ENCODE data around the gene LIFR. TPM values are rescaled to one million over a fixed set of nuclear protein-coding genes. Genes with fewer than 3 reads are reported as not detected.

LIFR gene
- total RNA-seq, 1 donor from 2014 or later = 16.0 TPM

GRCh38 chr5:38603691-38604090, 47.2 kb upstream of the LIFR start:
- no peaks in the 10 kb centered on the region for H3K36me3 Mint-ChIP-seq (ENCODE audit: low read depth, unreplicated experiment)

GRCh38 chr5:38602641-38603040, 46.2 kb upstream of the LIFR start:
- Histone ChIP-seq H2AFZ (ENCODE audit: low read depth, low read length) (no peak overlapping the region), H3K4me3 (ENCODE audit: insufficient read depth, low read depth, low read length) (no peak overlapping the region), H3K9me3 (ENCODE audit: insufficient read depth, low read depth, low read length) (no peaks in the 10 kb centered on the region), H3K79me2 (ENCODE audit: insufficient read depth, low read length) (no peaks in the 10 kb centered on the region), H3K27ac (ENCODE audit: low read depth, low read length) (no peak overlapping the region), H3K4me2 (ENCODE audit: low read length) (no peak overlapping the region), H3K36me3 (ENCODE audit: insufficient read depth, low read length) (no peaks in the 10 kb centered on the region), H4K20me1 (ENCODE audit: insufficient read depth, low read length) (no peaks in the 10 kb centered on the region), H3K9ac (ENCODE audit: low read length) (no peak overlapping the region), H3K4me1 (ENCODE audit: insufficient read depth, low read length) (peaks cover 54% of the 10 kb centered on the region), H3K27me3 (ENCODE audit: insufficient read depth, low read length) (no peaks in the 10 kb centered on the region)
- Mint-ChIP-seq H3K27ac (ENCODE audit: unreplicated experiment) (no peak overlapping the region), H3K9me3 (ENCODE audit: unreplicated experiment) (no peaks in the 10 kb centered on the region), H3K36me3 (ENCODE audit: low read depth, unreplicated experiment) (no peaks in the 10 kb centered on the region), H3K27me3 (ENCODE audit: low read depth, unreplicated experiment) (no peaks in the 10 kb centered on the region), H3K4me3 (ENCODE audit: unreplicated experiment) (no peak overlapping the region), H3K4me1 (ENCODE audit: low read depth, unreplicated experiment) (peaks cover 66% of the 10 kb centered on the region)
- DNase-seq (ENCODE audit: low read depth) (no peak), FAIRE-seq (no peak)
- TF ChIP-seq EZH2 (IDR thresholded peaks at IDR 0.05; ENCODE audit: insufficient read depth, low read length) (no peak), CTCF (IDR thresholded peaks at IDR 0.05; ENCODE audit: insufficient read depth, low read depth, low read length) (no peak)

More at GRCh38 chr5:38603691-38604090, 47.2 kb upstream of the LIFR start:
- no peaks in the 10 kb centered on the region for H3K27me3 ChIP-seq (ENCODE audit: insufficient read depth, low read length)
- FAIRE-seq (no peak), DNase-seq (ENCODE audit: low read depth) (peak; percentile 55)
- H3K27ac Mint-ChIP-seq (ENCODE audit: unreplicated experiment) = no peak overlapping the region
- no peak overlapping the region for H3K4me3 ChIP-seq (ENCODE audit: insufficient read depth, low read depth, low read length)
- no peaks in the 10 kb centered on the region for H3K27me3 Mint-ChIP-seq (ENCODE audit: low read depth, unreplicated experiment)
- no peaks in the 10 kb centered on the region for H3K79me2 ChIP-seq (ENCODE audit: insufficient read depth, low read length)
- H3K36me3 ChIP-seq (ENCODE audit: insufficient read depth, low read length) = no peaks in the 10 kb centered on the region
- TF ChIP-seq CTCF (IDR thresholded peaks at IDR 0.05; ENCODE audit: insufficient read depth, low read depth, low read length) (no peak), EZH2 (IDR thresholded peaks at IDR 0.05; ENCODE audit: insufficient read depth, low read length) (no peak)
- H3K4me1 Mint-ChIP-seq (ENCODE audit: low read depth, unreplicated experiment) = peaks cover 70% of the 10 kb centered on the region
- H3K9me3 ChIP-seq (ENCODE audit: insufficient read depth, low read depth, low read length) = no peaks in the 10 kb centered on the region
- H3K4me2 ChIP-seq (ENCODE audit: low read length) = peak overlapping the region; percentile 51
- H3K9ac ChIP-seq (ENCODE audit: low read length) = no peak overlapping the region
- H4K20me1 ChIP-seq (ENCODE audit: insufficient read depth, low read length) = no peaks in the 10 kb centered on the region
- no peaks in the 10 kb centered on the region for H3K9me3 Mint-ChIP-seq (ENCODE audit: unreplicated experiment)
- no peak overlapping the region for H3K4me3 Mint-ChIP-seq (ENCODE audit: unreplicated experiment)
- peaks cover 58% of the 10 kb centered on the region for H3K4me1 ChIP-seq (ENCODE audit: insufficient read depth, low read length)
- H3K27ac ChIP-seq (ENCODE audit: low read depth, low read length) = no peak overlapping the region
- H2AFZ ChIP-seq (ENCODE audit: low read depth, low read length) = no peak overlapping the region

- H3K4me2 ChIP-seq (ENCODE audit: low read length) = peak overlapping the region; percentile 54
Measured at GRCh38 chr5:38601863-38602298, 45.4 kb upstream of the LIFR start.

More at GRCh38 chr5:38601863-38602298, 45.4 kb upstream of the LIFR start:
- Mint-ChIP-seq H3K4me3 (ENCODE audit: unreplicated experiment) (peak overlapping the region; percentile 18), H3K9me3 (ENCODE audit: unreplicated experiment) (no peaks in the 10 kb centered on the region), H3K36me3 (ENCODE audit: low read depth, unreplicated experiment) (no peaks in the 10 kb centered on the region), H3K4me1 (ENCODE audit: low read depth, unreplicated experiment) (peaks cover 59% of the 10 kb centered on the region), H3K27me3 (ENCODE audit: low read depth, unreplicated experiment) (no peaks in the 10 kb centered on the region), H3K27ac (ENCODE audit: unreplicated experiment) (peak overlapping the region; percentile 42)
- Histone ChIP-seq H3K4me3 (ENCODE audit: insufficient read depth, low read depth, low read length) (no peak overlapping the region), H4K20me1 (ENCODE audit: insufficient read depth, low read length) (no peaks in the 10 kb centered on the region), H3K4me1 (ENCODE audit: insufficient read depth, low read length) (peaks cover 47% of the 10 kb centered on the region), H3K9ac (ENCODE audit: low read length) (no peak overlapping the region), H3K27ac (ENCODE audit: low read depth, low read length) (no peak overlapping the region), H3K9me3 (ENCODE audit: insufficient read depth, low read depth, low read length) (no peaks in the 10 kb centered on the region), H3K36me3 (ENCODE audit: insufficient read depth, low read length) (no peaks in the 10 kb centered on the region), H2AFZ (ENCODE audit: low read depth, low read length) (no peak overlapping the region), H3K79me2 (ENCODE audit: insufficient read depth, low read length) (no peaks in the 10 kb centered on the region), H3K27me3 (ENCODE audit: insufficient read depth, low read length) (no peaks in the 10 kb centered on the region)
- no peak for TF ChIP-seq EZH2 (IDR thresholded peaks at IDR 0.05; ENCODE audit: insufficient read depth, low read length)
- TF ChIP-seq CTCF (IDR thresholded peaks at IDR 0.05; ENCODE audit: insufficient read depth, low read depth, low read length) = no peak
- no peak for FAIRE-seq
- DNase-seq (ENCODE audit: low read depth) = peak; percentile 82
